NCI-H748 (cell line): ENCODE measurements around the gene CEP63.
"Not testable (repeated sequence)": the region's sequence is repeated elsewhere in the genome, so short reads cannot be mapped to it uniquely, and the experiment has no call there.

ENCODE experiments used
- DNase-seq: peaks from one replicate; lab custom pipeline; 2025; ENCODE audit not compliant: unreplicated experiment; lab: John Stamatoyannopoulos, UW

The CEP63 gene

DNA sequence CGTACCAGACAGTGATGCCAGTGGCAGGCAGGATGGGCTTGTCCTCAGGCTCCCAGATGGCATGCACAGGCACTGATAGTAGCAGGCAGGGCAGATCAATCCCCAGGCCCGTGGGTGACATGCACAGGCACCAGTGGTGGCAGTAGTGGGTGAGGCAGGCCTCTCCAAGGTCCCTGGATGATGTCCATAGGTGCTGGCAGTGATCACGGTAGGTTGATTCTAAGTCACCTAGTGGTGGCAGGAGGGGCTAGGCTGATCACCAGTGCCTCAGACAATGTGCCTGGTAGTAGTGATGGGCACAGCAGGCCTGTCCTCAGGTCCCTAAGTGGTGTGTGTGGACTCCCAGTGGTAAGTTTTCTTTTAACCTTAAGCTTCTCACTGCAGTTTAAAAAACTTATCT is 19.6 kb downstream of the CEP63 start:
- DNase-seq = no peak

DNA sequence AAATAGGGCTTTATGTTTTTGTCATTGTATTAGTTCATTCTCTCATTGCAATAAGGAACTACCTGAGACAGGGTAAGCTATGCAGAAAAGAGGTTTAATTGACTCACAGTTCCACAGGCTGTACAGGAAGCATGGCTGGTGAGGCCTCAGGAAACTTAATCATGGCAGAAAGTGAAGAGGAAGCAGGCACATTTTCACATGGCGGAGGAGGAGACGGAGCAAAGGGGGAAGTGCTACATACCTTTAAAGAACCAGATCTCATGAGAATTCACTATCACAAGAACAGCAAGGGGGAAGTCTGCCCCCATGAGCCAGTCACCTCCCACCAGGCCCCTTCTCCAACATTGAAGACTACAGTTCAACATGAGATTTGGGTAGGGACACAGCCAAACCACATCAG is 25.6 kb downstream of the CEP63 start:
- DNase-seq = no peak

DNA sequence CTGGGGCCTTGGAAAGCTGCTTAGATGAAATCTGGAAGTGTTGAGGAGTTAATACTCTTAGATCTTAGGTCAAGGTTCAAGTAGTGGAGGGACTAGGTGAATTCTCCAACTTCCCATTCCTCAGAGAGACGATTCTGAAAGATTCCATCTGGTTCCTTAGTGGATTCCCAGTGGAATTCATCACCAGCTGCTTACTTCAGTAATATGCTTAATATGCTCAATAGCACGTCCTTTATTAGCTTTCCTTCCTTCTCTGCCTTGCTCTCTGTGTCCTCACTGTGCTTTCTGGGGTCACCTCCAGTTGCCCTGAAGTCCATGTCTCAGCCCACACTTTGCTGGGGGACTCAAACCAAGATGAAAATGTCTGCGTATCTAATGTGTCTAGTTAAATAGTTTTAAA is 31.0 kb downstream of the CEP63 start:
- no peak for DNase-seq

DNA sequence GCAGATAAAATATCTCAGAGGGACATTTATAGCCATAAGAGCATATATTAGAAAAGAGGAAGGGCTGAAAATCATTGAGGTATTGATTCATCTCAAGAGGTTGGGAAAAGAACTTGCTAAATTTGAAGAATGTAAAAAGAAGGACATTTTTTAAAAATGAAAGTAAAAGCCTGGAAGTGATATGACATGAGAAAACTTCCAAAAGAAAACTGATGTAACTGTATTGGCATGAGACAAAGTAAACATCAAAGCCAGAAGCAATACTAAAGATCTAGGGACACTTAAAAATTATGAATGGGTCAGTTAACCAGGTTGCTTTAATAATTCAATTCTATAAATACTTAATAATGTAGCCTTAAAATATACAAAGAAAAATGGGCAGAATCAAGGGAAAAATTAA is 31.9 kb downstream of the CEP63 start:
- no peak for DNase-seq

DNA sequence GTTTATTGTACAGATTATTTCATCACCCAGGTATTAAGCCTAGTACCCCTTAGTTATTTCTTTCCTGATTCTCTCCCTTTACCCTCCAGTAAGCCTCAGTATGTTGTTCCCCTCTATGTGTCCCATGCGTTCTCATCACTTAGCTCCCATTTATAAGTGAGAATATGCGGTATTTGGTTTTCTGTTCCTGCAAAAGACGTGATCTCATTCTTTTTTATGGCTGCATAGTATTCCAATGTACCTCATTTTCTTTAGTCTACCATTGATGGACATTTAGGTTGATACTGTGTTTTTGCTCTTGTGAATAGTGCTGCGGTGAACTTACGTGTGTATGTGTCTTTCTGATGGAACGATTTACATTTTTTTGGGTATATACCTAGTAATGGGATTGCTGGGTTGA is 36.7 kb downstream of the CEP63 start:
- DNase-seq = no peak

DNA sequence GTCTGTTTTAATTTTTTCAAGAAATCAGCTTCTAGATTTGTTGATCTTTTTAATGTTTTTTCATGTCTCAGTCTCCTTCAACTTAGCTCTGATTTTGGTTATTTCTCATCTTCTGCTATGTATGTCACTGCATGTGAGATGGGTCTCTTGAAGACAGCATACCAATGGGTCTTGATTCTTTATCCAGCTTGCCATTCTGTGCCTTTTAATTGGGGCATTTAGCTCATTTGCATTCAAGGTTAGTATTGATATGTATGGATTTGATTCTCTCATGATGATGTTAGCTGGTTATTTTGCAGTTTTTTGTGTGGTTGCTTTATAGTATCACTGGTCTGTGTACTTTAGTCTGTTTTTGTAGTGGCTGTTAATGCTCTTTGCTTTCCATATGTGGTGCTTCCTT is 39.4 kb downstream of the CEP63 start:
- no peak for DNase-seq

DNA sequence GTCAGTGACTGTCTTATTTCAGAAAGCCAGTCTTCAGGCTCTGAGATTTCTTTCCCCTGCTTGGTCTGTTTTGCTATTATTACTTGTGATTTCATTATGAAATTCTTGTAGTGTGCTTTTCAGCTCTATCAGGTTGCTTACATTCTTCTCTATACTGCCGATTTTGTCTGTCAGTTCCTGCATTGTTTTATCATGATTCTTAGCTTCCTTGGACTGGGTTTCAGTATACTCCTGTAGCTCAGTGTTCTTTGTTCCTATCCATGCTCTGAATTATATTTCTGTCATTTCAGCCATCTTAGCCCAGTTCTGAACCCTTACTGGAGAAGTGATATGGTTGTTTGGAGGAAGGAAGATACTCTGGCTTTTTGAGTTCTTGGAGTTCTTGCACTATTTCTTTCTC is 40.5 kb downstream of the CEP63 start:
- no peak for DNase-seq

DNA sequence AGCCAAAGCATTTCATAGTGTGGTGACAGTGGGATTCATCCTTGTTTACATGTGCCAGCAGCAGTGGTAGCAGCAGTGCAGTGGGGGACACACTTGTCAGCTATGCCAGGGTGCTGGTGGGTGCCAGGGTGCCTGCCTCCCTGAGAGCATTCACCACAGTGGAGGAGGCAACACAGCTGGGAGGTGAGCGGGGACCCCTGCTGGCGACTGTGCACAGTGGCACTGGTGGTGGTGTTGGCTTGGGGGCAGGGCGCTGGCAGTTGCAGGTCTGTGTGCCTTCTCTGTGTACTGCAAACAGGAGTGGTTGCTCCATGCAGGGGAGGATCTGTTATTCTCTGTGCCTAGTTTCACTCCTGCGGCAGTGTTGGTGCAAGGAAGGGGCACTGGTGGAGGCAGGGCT is 41.2 kb downstream of the CEP63 start:
- no peak for DNase-seq

DNA sequence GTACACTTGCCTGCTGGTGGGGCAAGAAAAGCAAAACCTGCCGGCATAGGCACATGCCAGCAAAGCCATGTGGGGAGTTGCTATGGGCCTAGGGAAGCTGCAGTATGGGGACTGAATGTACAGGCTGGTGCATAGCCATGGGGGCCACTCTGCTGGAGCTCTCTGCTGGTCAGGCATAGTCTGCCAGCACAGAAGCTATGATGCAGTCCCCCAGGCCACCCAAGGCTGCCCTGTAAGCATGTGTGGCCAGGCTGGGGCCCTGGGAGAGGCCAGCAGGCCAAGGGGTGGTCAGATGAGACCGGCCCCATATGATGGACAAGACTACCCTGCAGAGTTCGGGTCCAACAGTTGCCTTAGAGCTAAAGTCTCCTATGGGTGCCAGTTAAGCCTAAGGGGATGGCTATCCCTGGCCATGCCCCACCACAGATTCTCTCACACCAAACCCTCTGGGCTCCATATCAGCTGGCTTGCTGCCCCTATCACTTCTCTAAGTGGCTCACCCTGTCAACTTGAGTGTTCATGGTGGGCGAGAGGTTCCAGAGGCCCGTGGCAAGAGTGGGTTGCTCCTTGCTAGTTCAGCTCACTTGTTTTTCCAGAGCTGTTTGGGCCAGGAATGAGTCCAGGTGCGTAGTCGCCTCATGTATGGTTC is 41.8 kb downstream of the CEP63 start:
- DNase-seq = no peak

DNA sequence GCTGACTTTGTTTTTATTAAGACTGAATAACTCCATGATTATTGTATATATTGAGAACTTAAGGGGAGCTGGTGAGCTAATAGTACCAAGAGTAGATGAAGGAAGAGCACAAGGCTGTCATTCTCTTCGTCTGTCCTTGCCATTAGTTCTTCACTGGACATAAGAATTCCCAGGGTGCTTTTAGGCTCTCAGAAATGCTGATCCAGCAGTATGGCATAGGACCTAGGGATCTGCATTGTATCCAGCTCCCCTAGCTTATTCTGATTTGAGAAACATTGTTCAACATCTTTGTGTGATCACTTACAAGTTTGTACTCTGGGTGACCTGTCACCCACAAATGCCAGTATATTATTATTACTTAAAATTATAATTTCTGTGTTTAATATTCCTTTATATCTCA is 47.6 kb downstream of the CEP63 start:
- no peak for DNase-seq

DNA sequence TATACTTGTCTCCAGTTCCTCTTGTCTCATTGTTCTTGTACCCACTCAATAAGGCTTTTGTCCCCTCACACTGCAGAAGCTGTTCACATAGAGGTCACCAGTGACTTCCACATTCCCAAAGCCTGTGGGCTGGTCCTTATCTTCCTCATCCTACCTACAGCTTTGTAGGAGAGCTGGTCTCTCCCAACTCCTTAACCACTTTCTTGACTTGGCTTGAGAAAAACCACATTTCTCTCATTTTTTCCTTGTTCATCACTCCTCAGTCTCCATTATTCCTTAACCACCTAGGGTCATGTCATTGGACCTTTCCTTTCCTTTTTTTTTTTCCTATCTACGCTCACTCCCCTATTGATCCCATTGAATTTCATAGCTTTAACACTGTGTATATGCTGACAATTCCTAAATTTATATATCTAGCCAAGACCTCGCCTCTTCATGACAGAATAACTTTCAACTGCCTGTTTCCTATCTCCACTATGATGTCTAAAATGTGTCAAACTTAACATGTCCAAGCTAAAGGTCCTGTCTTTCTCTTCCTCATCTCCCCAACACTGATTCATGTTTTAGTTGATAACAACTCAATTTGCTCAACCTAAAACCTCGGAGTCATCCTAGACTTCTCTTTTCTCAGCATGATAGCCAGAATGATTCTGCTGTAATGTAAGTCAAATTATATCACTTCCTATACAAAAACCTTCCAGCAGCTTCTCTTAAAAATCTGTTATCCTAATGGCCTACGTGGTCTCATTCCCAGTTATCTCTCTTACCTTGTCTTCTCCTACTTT is 49.5 kb downstream of the CEP63 start:
- no peak for DNase-seq

DNA sequence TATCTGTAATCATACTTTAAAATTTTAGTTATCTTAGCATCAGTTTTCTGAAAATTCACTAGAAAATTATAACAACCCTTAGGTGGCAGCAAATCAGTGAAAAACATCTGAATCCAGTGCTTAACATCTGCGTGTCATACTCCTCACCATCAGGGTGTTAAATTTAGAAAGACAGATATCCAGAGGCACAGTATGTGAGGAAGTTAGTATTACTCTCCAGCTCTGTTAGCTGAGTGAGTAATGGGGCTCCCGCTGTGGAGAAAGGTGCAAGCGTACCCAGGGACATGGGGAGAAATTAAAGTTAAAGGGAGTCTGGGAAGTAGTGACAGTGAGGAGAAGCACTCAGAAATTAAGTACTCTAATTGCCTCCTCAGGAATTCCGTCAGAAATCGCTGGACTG is 50.9 kb downstream of the CEP63 start:
- no peak for DNase-seq

DNA sequence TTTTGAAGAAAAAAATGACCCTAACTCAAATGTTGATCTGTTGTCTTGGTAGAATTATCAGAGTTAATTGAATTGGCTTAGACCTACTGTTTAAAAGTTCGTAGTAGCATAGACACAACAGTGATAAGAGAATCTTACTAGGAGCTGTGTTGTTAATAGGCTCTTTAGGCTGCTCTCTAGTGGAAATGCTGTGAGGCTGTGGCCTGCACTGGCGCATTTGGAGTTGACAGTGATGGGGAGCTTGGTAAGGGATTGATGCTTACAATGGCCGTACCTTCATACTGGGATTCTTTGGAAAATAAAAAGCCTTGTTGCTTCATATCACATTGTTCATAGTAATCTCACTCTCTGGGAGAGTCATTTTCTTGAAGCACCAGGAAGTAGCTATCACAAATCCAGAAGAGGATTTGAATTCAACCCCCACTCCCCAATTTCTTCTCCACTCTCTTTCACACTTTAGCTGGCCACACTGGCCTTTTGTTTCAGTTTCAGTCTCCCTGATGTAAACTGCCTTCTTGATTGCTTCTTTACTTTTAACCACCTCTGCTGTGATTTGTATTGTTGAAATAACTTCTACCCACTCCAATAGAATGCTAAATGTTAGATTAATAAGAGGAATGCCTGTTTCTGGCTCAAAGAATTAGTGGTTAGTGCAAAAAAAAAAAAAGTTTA is 56.6 kb downstream of the CEP63 start:
- no peak for DNase-seq

DNA sequence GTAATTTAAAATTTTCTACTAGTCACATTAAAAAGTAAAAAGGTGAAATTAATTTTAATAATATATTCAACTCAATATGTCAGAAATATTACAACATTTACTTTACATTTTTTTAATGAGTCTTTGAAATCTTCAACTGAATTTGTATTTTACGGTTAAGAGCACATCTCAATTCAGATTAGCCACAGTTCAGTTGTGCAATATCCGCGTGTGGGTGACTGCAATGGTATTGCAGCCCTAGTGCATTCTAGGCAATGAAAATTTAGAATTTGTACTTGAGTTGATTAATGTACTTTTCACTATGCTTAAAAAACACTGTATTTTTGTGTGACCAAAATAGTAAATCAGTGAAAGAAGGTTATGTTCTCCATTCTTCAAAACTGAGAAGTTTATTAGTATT is 57.3 kb downstream of the CEP63 start:
- DNase-seq = no peak

DNA sequence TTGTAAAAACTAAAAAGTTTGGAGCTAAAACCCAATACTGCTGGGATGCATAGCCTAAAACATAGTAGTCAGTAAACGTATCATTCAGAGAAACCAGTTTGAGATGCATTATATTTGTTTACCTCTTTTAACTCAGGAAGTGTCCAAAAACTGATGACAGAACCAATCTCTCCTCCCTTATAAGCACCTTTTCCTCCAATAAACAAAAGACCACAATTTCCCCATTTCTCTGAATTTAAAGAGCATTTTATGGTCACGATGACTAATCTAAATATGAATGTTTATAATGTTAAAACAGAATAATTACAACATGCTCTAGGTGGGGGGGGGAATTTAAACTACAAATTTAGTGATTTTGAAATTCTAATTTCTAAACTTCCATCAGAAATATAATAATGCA is 58.5 kb downstream of the CEP63 start:
- DNase-seq = no peak

DNA sequence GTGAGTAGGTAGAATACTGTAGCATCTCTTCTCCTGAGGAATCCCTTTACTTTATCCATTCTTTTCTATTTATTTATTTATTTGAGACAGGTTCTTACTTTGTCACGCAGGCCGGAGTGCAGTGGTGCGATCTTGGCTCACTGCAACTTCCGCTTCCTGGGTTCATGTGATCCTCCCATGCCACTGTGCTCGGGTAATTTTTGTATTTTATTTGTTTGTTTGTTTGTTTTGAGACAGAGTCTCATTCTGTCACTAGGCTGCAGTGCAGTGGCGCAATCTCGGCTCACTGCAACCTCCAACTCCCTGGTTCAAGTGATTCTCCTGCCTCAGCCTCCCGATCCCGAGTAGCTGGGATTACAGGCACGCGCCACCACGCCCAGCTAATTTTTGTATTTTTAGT is 58.9 kb downstream of the CEP63 start:
- not testable (repeated sequence) for DNase-seq

DNA sequence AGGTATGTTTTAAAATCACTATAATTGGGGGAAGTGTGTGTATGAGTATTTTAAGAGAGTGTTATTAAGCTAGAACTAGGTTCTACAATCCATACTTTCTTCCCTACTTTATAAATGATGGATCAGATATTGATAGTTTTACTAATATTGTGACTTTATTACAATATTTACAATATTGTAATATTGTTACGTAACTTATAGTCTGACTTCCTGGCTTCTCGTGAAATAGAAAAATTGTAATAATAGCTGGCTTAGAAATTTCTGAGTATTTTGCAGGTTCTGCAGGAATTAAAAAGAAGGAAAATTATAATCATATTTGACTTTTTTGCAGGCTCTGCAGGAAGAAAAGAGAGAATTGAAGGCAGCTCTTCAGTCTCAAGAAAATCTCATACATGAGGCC is 60.0 kb downstream of the CEP63 start:
- no peak for DNase-seq

DNA sequence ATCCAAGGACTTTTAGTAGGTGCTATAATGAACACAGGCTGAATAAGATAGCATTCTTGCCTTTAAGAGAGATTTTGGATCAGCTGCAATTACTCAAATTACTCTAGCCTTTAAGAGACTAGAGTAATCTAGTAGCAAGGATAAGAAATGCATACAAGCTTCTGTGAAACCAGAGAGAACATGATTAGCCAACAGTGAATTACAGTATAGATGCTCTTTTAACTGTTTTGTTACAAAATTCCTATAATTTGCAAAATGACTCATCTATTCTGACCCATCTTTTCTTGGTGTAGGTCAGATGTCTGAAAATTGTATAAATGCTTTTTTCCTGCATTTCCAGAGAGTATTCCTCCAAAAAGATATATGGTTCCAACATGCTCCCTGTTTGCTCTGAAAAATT is 66.9 kb downstream of the CEP63 start:
- no peak for DNase-seq

DNA sequence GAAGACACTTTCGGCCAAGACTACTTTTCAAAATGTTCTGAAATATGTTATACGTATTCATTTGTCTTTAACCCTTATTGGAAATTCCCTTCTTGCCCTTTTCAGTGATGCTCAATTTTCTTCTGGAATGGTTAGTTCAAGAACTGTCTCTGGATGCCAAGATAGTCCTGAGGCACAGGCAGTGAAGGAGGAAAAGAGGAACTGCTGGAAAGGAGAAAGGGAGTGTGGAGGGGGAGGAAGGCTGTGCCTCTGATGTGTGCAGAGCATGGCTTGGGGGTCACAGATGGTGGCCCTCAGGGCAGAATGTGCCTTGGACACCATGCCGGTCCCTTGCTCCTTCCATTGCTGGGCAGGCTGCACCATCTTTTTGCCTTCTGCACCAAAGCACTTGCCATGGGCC is 73.7 kb downstream of the CEP63 start:
- no peak for DNase-seq

DNA sequence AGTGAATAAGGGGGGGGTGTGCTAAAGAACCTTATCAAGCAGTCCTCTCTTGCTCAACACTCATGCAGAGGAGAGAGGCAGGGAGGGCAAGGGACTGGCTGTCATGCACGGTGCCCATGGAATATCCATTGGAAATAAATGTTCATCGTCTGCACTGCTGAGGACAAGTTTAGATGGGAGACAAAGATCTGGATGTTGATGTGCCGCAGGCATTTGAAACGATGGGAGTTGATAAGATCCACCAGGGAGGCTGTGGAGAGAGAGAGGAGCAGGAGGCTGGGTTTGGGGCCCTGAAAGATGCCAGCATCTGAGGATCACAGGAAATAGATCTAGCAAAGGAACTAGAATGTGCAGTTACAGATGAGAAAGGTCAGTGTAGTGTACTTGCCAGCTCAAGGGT is 76.2 kb downstream of the CEP63 start:
- DNase-seq = no peak

DNA sequence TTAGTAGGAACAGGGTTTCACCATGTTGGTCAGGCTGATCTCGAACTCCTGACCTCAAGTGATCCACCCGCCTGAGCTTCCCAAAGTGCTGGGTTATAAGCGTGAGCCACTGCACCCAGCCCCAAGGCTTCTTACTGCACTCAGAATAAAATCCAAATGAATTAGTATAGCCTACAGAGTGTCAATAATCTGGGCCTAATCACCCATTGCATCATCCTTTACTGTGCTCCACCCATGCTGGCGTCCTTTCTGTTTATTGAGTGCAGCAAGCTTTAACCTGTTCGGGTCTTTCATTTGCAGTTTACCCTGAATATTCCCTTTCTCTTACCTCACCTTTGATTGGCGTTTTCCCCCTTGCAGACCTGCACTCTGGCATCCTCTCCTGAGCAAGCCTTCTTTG is 77.7 kb downstream of the CEP63 start:
- DNase-seq = peak; percentile 6

DNA sequence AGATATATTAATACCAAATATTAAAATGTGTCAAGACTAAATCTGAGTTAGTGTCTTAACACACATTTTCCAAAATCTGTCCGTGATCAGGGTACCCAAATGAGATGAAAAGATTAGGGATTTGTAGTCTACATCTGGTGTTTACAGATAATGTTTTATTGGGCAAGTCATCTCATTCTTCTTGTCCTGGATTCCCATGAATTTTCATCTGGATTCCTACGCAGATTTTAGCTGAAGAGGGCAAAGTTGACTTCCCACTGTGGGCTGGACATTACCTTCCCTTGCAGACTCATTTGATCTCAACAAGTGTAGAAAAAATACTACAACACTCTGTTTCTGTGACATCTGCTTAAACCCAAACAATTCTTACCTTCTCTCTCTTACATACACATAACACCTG is 79.1 kb downstream of the CEP63 start:
- no peak for DNase-seq
